Neural cell (in vitro differentiated cells): ENCODE measurements around the gene CSH2. TPM values are rescaled to one million over a fixed set of nuclear protein-coding genes. Genes with fewer than 3 reads are reported as not detected.

Experiments used
- H2AFZ ChIP-seq: fragments of 200-600, 300-800 bp; sonication (generic), shearing (Covaris generic); 2 replicates; pipeline ENCODE4 v1.6.0; 2014; ENCODE audit warnings: low read depth, mild to moderate bottlenecking, antibody characterized with exemption, low read length, moderate library complexity
- H3F3A ChIP-seq: fragments of 200-600 bp; shearing (Covaris generic); 2 replicates; pipeline ENCODE4 v1.6.1; 2016; ENCODE audit warnings: mild to moderate bottlenecking, moderate library complexity, mixed read lengths, antibody characterized with exemption, low read length; ENCODE audit not compliant: insufficient read depth, poor library complexity, severe bottlenecking
- H3K27ac ChIP-seq: fragments of 200-600, 300-800 bp; sonication (generic), shearing (Covaris generic); 2 replicates; pipeline ENCODE4 v1.5.1; 2014; ENCODE audit warnings: mild to moderate bottlenecking, low read length, moderate library complexity
- H3K27me3 ChIP-seq: fragments of 300-800, 200-600 bp; sonication (generic), shearing (Covaris generic); 2 replicates; pipeline ENCODE4 v1.6.0; 2014; ENCODE audit warnings: mild to moderate bottlenecking, low read depth, low read length, moderate library complexity; ENCODE audit not compliant: insufficient read depth
- H3K36me3 ChIP-seq: fragments of 300-800, 200-600 bp; sonication (generic), shearing (Covaris generic); 2 replicates; pipeline ENCODE4 v1.5.1; 2014; ENCODE audit warnings: mild to moderate bottlenecking, antibody characterized with exemption, low read length, moderate library complexity; ENCODE audit not compliant: insufficient read depth
- H3K4me2 ChIP-seq: fragments of 300-800, 200-600 bp; sonication (generic), shearing (Covaris generic); 2 replicates; pipeline ENCODE4 v1.6.0; 2014; ENCODE audit warnings: mild to moderate bottlenecking, low read length
- H3K4me3 ChIP-seq: fragments of 300-800, 200-600 bp; sonication (generic), shearing (Covaris generic); 2 replicates; pipeline ENCODE4 v1.5.1; 2014; ENCODE audit warnings: mild to moderate bottlenecking, low read length, moderate library complexity
- H3K79me2 ChIP-seq: fragments of 200-600 bp; shearing (Covaris generic); replicated peaks from 2 replicates; pipeline ENCODE4 v1.6.0; 2014; ENCODE audit warnings: mild to moderate bottlenecking, low read length, moderate library complexity; ENCODE audit not compliant: insufficient read depth
- H3K9ac ChIP-seq: fragments of 300-800, 200-600 bp; sonication (generic), shearing (Covaris generic); 2 replicates; pipeline ENCODE4 v1.6.1; 2016; ENCODE audit warnings: mild to moderate bottlenecking, low read length, mixed read lengths
- H3K9me2 ChIP-seq: fragments of 200-600 bp; shearing (Covaris generic); 2 replicates; pipeline ENCODE4 v1.6.1; 2016; ENCODE audit warnings: mild to moderate bottlenecking, low read length, mixed read lengths; ENCODE audit not compliant: insufficient read depth
- H3K9me3 ChIP-seq: fragments of 200-600, 300-800 bp; sonication (generic), shearing (Covaris generic); 2 replicates; pipeline ENCODE4 v1.6.1; 2016; ENCODE audit warnings: mild to moderate bottlenecking, mixed run types, low read length, moderate library complexity, mixed read lengths
- H4K20me1 ChIP-seq: fragments of 200-600 bp; shearing (Covaris generic); 2 replicates; pipeline ENCODE4 v1.6.1; 2016; ENCODE audit warnings: mild to moderate bottlenecking, mixed run types; ENCODE audit not compliant: insufficient read depth
- CTCF ChIP-seq: fragments of 450-650 bp; IDR thresholded peaks from 2 replicates; pipeline ENCODE4 v1.5.1; 2014; ENCODE audit warnings: antibody characterized with exemption, mild to moderate bottlenecking, moderate library complexity; ENCODE audit not compliant: poor library complexity, severe bottlenecking
- EP300 ChIP-seq: fragments of 450-650 bp; conservative IDR thresholded peaks from 2 replicates; pipeline ENCODE4 v1.6.1; 2014; ENCODE audit warnings: antibody characterized with exemption, mild to moderate bottlenecking, moderate library complexity; ENCODE audit not compliant: poor library complexity, severe bottlenecking
- MXI1 ChIP-seq: fragments of 450-650 bp; conservative IDR thresholded peaks from 2 replicates; pipeline ENCODE4 v1.6.1; 2014; ENCODE audit warnings: antibody characterized with exemption, mild to moderate bottlenecking; ENCODE audit not compliant: poor library complexity, severe bottlenecking
- POLR2AphosphoS5 ChIP-seq: IDR thresholded peaks from 2 replicates; pipeline ENCODE4 v1.6.1; 2012
- RAD21 ChIP-seq: fragments of 450-650 bp; conservative IDR thresholded peaks from 2 replicates; pipeline ENCODE4 v1.6.1; 2014; ENCODE audit warnings: antibody characterized with exemption, mild to moderate bottlenecking, moderate library complexity
- REST ChIP-seq: IDR thresholded peaks from 2 replicates; pipeline ENCODE4 v1.6.1; 2012; ENCODE audit warnings: borderline replicate concordance
- TAF1 ChIP-seq: IDR thresholded peaks from 2 replicates; pipeline ENCODE4 v1.6.1; 2012; ENCODE audit warnings: low read depth
- polyA plus RNA-seq: library from polyadenylated mRNA; depleted of rRNA; stranded (reverse); fragments of >200 nt; gene quantifications from 2 replicates; pipeline ENCODE4 v1.2.3, GENCODE V29; 2014

Gene CSH2
- polyA plus RNA-seq, 1 donor from 2014 or later, result not detected

- Histone ChIP-seq H4K20me1 (no peaks in the 10 kb centered on the region), H3K27ac (no peak overlapping the region), H3K9me3 (no peaks in the 10 kb centered on the region), H3K4me3 (no peak overlapping the region), H2AFZ (no peak overlapping the region), H3K4me2 (no peak overlapping the region), H3K27me3 (no peaks in the 10 kb centered on the region), H3K36me3 (no peaks in the 10 kb centered on the region), H3K9ac (no peak overlapping the region), H3F3A (no peaks in the 10 kb centered on the region), H3K79me2 (no peaks in the 10 kb centered on the region), H3K9me2 (no peaks in the 10 kb centered on the region)
- TF ChIP-seq CTCF, result no peak
- TF ChIP-seq POLR2AphosphoS5, result no peak
- no peak for TF ChIP-seq MXI1
- no peak for TF ChIP-seq EP300
- no peak for TF ChIP-seq RAD21
- TF ChIP-seq REST, result no peak
These were observed 18.3 kb downstream of the CSH2 start for GRCh38 chr17:63855185-63855584.

GRCh38 chr17:63854709-63855108 is 18.8 kb downstream of the CSH2 start:
- Histone ChIP-seq H3K9me2 (no peaks in the 10 kb centered on the region), H3K4me3 (no peak overlapping the region), H3K9ac (no peak overlapping the region), H3K79me2 (no peaks in the 10 kb centered on the region), H4K20me1 (no peaks in the 10 kb centered on the region), H3F3A (no peaks in the 10 kb centered on the region), H3K27ac (no peak overlapping the region), H3K9me3 (no peaks in the 10 kb centered on the region), H3K27me3 (no peaks in the 10 kb centered on the region), H3K36me3 (no peaks in the 10 kb centered on the region), H3K4me2 (no peak overlapping the region), H2AFZ (no peak overlapping the region)
- no peak for TF ChIP-seq REST
- no peak for TF ChIP-seq TAF1
- no peak for TF ChIP-seq EP300
